ENCODE results near the gene CEBPA. TPM values are rescaled to one million over a fixed set of nuclear protein-coding genes. Genes with fewer than 3 reads are reported as not detected.
A peak's percentile ranks its signal among the peaks of the same experiment; 100 is the strongest.
"Not testable (repeated sequence)": the region's sequence is repeated elsewhere in the genome, so short reads cannot be mapped to it uniquely, and the experiment has no call there.

Gene CEBPA
- total and polyA plus RNA-seq, 7 donors = 2.9 to 64.3 (median 16.1) TPM

GRCh38 chr19:33317517-33317916 lies 15.2 kb upstream of the CEBPA start:
- H3K36me3 ChIP-seq = no peaks in the 10 kb centered on the region
- TF ChIP-seq POLR2AphosphoS5 (IDR thresholded peaks at IDR 0.05) (no peak), EP300 (IDR thresholded peaks at IDR 0.05) (no peak), POLR2A (IDR thresholded peaks at IDR 0.05) (no peak)
- no peak overlapping the region for H3K4me3 ChIP-seq
- WGBS, 2 donors = 64 to 89% methylated on average over 5 of the region's 5 CpGs
- no peaks in the 10 kb centered on the region for H3K27me3 ChIP-seq
- DNase-seq = no peak
- intact Hi-C loops (cut with DNase I) = no loop called here
- H3K9me3 ChIP-seq = no peaks in the 10 kb centered on the region
- peak overlapping the region in 2 of 4 donors; percentile 57 to 58 for H3K27ac ChIP-seq
- H3K4me1 ChIP-seq = peaks cover 0 to 15% (median 13%) of the 10 kb centered on the region in 4 donors

- H3K4me3 ChIP-seq = no peak overlapping the region
- TF ChIP-seq EP300 (IDR thresholded peaks at IDR 0.05) (peak in 1 of 4 donors; percentile 53), POLR2AphosphoS5 (IDR thresholded peaks at IDR 0.05) (peak in 3 of 4 donors; percentile 20 to 57 (median 46)), POLR2A (IDR thresholded peaks at IDR 0.05) (no peak)
- intact Hi-C loops (cut with DNase I) = no loop called here
- peak overlapping the region in 3 of 4 donors; percentile 38 to 58 (median 57) for H3K27ac ChIP-seq
- no peaks in the 10 kb centered on the region for H3K36me3 ChIP-seq
- WGBS, 2 donors = 11 to 62% methylated on average over 9 of the region's 9 CpGs
- H3K9me3 ChIP-seq = no peaks in the 10 kb centered on the region
- DNase-seq = no peak
- no peaks in the 10 kb centered on the region for H3K27me3 ChIP-seq
- H3K4me1 ChIP-seq = peaks cover 0 to 15% (median 13%) of the 10 kb centered on the region in 4 donors
Observed at GRCh38 chr19:33316541-33317264, 14.4 kb upstream of the CEBPA start.

- intact Hi-C loops (cut with DNase I); H3K36me3 ChIP-seq; H3K9me3 ChIP-seq; H3K4me3 ChIP-seq; H3K27ac ChIP-seq; H3K27me3 ChIP-seq; DNase-seq: not testable (repeated sequence)
- peaks cover 0 to 15% (median 13%) of the 10 kb centered on the region in 4 donors for H3K4me1 ChIP-seq
- 90 to 92% methylated on average over 4 of the region's 4 CpGs for WGBS, 2 donors
Observed at GRCh38 chr19:33312808-33313207, 10.5 kb upstream of the CEBPA start.

GRCh38 chr19:33312065-33312464 lies 9.7 kb upstream of the CEBPA start:
- TF ChIP-seq POLR2A (IDR thresholded peaks at IDR 0.05) (no peak), EP300 (IDR thresholded peaks at IDR 0.05) (no peak), POLR2AphosphoS5 (IDR thresholded peaks at IDR 0.05) (no peak), CTCF (IDR thresholded peaks at IDR 0.05) (no peak)
- H3K27ac ChIP-seq = no peak overlapping the region
- WGBS, 2 donors = 65 to 92% methylated on average over 6 of the region's 6 CpGs
- H3K4me3 ChIP-seq = no peak overlapping the region
- no peak for DNase-seq
- no peaks in the 10 kb centered on the region for H3K36me3 ChIP-seq
- intact Hi-C loops (cut with DNase I) = no loop called here
- H3K9me3 ChIP-seq = no peaks in the 10 kb centered on the region
- peaks cover 0 to 10% (median 9%) of the 10 kb centered on the region in 4 donors for H3K4me1 ChIP-seq
- peaks cover 0 to 3% (median 0%) of the 10 kb centered on the region in 3 donors for H3K27me3 ChIP-seq

GRCh38 chr19:33311326-33311682 lies 9.0 kb upstream of the CEBPA start:
- Histone ChIP-seq H3K4me1 (peaks cover 0 to 2% (median 1%) of the 10 kb centered on the region in 4 donors), H3K36me3 (no peaks in the 10 kb centered on the region), H3K4me3 (no peak overlapping the region), H3K27ac (no peak overlapping the region), H3K27me3 (peaks cover 0 to 3% (median 0%) of the 10 kb centered on the region in 3 donors), H3K9me3 (no peaks in the 10 kb centered on the region)
- no peak for DNase-seq
- TF ChIP-seq EP300 (IDR thresholded peaks at IDR 0.05) (no peak), POLR2AphosphoS5 (IDR thresholded peaks at IDR 0.05) (no peak), POLR2A (IDR thresholded peaks at IDR 0.05) (no peak), CTCF (IDR thresholded peaks at IDR 0.05) (no peak)
- intact Hi-C loops (cut with DNase I) = no loop called here
- 75 to 87% methylated on average over 4 of the region's 4 CpGs for WGBS, 2 donors

GRCh38 chr19:33310606-33311325 lies 8.4 kb upstream of the CEBPA start:
- no peak overlapping the region for H3K4me3 ChIP-seq
- H3K4me1 ChIP-seq = no peaks in the 10 kb centered on the region
- no peaks in the 10 kb centered on the region for H3K36me3 ChIP-seq
- no peaks in the 10 kb centered on the region for H3K9me3 ChIP-seq
- no peak for DNase-seq
- H3K27ac ChIP-seq = no peak overlapping the region
- no peak for TF ChIP-seq POLR2A (IDR thresholded peaks at IDR 0.05)
- TF ChIP-seq EP300 (IDR thresholded peaks at IDR 0.05) = no peak
- TF ChIP-seq CTCF (IDR thresholded peaks at IDR 0.05) = no peak
- TF ChIP-seq POLR2AphosphoS5 (IDR thresholded peaks at IDR 0.05) = no peak
- intact Hi-C loops (cut with DNase I) = no loop called here
- WGBS, 2 donors = 16 to 64% methylated on average over 18 of the region's 18 CpGs
- peaks cover 0 to 3% (median 0%) of the 10 kb centered on the region in 3 donors for H3K27me3 ChIP-seq
